Skeletal muscle satellite cell (primary cell): ENCODE data around the gene TSC22D3.

Experiments
- H3K27me3 ChIP-seq: 2 replicates; pipeline ENCODE4 v1.7.0; 2013; ENCODE audit warnings: low read length; ENCODE audit not compliant: control insufficient read depth, insufficient read depth
- H3K36me3 ChIP-seq: 2 replicates; pipeline ENCODE4 v1.7.0; 2013; ENCODE audit warnings: mild to moderate bottlenecking, control low read depth, low read length; ENCODE audit not compliant: insufficient read depth
- H3K4me1 ChIP-seq: 2 replicates; pipeline ENCODE4 v1.7.0; 2013; ENCODE audit warnings: low read length; ENCODE audit not compliant: control insufficient read depth, insufficient read depth
- H3K4me2 ChIP-seq: 2 replicates; pipeline ENCODE4 v1.7.0; 2013; ENCODE audit warnings: mild to moderate bottlenecking, low read length
- H3K4me3 ChIP-seq: 2 replicates; pipeline ENCODE4 v1.7.0; 2013; ENCODE audit warnings: low read length
- H3K9ac ChIP-seq: 2 replicates; pipeline ENCODE4 v1.7.0; 2013; ENCODE audit warnings: mild to moderate bottlenecking, low read depth, low read length, moderate library complexity
- H3K9me3 ChIP-seq: replicated peaks from 2 replicates; pipeline ENCODE4 v1.7.0; 2013; ENCODE audit warnings: mild to moderate bottlenecking, control low read depth, low read length

The TSC22D3 gene

DNA sequence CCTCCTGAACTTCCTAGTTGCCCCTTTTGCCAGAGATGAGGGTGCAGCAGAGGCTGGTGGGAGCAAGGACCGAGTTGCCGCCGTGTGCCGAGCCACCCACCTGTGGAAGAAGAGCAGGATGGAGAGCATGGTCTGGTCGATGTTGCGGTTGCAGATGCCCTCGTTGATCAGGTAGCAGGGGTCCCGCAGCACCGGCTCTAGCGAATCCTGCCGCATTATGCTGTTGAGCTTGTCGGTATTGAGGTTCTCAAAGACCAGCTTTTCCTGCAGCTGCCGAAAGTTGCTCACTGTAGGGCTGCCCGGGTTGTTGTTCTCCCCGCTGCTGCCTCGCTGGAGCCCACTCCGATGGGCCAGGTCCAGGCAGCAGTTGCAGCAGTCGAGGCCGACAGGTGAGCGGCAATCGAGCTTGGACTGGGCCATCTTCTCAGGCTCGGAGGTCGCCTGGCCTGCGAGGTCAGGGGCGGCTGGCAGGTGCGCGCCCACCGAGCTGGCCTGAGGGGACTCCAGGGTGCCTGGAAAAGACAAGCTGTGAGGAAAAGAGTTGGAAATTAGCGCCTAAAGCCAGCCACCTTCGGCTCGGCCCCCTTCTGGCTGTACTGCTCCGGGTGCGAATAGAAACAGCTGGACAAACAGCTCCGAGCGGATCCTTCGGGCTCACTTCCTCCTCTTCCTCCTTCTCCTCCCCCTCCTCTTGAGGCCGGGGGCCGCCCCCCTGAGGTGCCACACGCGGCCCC is 420 bp downstream of the TSC22D3 start:
- Histone ChIP-seq H3K4me1 (peaks cover 14% of the 10 kb centered on the region), H3K4me3 (peak overlapping the region; percentile 77), H3K36me3 (no peaks in the 10 kb centered on the region), H3K9ac (peak overlapping the region; percentile 85), H3K9me3 (no peaks in the 10 kb centered on the region), H3K27me3 (peaks cover 5% of the 10 kb centered on the region), H3K4me2 (peak overlapping the region; percentile 88)

DNA sequence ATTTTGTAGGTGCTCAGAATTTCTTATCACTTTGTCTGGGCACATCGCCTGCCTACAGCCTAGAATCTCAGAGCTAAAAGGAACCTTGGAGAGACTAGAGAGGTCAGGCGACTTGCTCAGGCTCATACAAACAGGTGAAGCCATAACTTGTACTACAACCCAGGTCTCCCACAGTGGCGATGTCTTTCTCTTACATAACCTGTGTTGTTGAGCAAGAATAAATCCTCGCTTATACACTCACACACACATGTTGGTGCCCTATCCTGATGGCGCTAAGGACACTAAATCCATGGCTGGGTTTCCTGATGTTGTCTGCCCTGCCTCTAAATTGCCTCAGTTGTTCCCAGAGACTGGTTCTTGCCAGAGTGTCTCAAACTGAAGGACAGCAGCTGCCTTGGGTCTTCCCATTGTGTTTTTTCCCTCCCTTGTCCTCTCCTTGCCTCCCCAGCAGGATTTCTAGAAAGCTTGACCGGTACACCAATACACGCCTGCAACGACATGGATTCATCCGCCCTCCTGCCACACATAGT is 1.6 kb downstream of the TSC22D3 start:
- Histone ChIP-seq H3K4me3 (peak overlapping the region; percentile 77), H3K9ac (no peak overlapping the region), H3K9me3 (no peaks in the 10 kb centered on the region), H3K4me1 (peaks cover 12% of the 10 kb centered on the region), H3K27me3 (peaks cover 5% of the 10 kb centered on the region), H3K36me3 (no peaks in the 10 kb centered on the region), H3K4me2 (peak overlapping the region; percentile 88)

- Histone ChIP-seq H3K36me3 (no peaks in the 10 kb centered on the region), H3K9me3 (no peaks in the 10 kb centered on the region), H3K4me2 (no peak overlapping the region), H3K4me1 (peaks cover 12% of the 10 kb centered on the region), H3K27me3 (peaks cover 5% of the 10 kb centered on the region), H3K9ac (no peak overlapping the region), H3K4me3 (no peak overlapping the region)
These were observed 2.4 kb downstream of the TSC22D3 start for GRCh38 chrX:107773206-107773605.

- Histone ChIP-seq H3K4me3 (no peak overlapping the region), H3K27me3 (peaks cover 8% of the 10 kb centered on the region), H3K9ac (no peak overlapping the region), H3K36me3 (no peaks in the 10 kb centered on the region), H3K9me3 (no peaks in the 10 kb centered on the region), H3K4me1 (peaks cover 11% of the 10 kb centered on the region), H3K4me2 (no peak overlapping the region)
These were observed 5.8 kb downstream of the TSC22D3 start for GRCh38 chrX:107769581-107770317.

DNA sequence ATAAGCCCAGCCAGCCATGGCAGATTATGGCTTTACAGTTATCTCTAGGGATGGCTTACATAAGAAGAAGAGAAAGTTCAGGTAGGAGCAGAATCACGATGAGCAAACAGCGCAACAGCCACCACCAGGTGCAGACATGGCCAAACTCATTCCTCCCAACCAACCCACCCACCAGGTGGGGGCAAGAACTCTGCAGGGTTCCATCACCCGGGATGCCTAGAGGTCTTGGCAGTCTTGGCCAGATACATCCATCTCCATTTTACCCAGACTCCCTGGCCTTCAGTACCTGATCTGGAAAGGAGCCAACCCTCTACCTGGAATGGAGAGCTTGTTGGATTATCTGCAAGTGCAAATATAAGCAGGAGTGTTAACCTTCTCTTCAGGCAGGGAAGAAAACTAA is 7.5 kb downstream of the TSC22D3 start:
- Histone ChIP-seq H3K36me3 (no peaks in the 10 kb centered on the region), H3K4me1 (peaks cover 7% of the 10 kb centered on the region), H3K9me3 (no peaks in the 10 kb centered on the region), H3K4me3 (no peak overlapping the region), H3K9ac (no peak overlapping the region), H3K4me2 (no peak overlapping the region), H3K27me3 (peaks cover 11% of the 10 kb centered on the region)

- no peaks in the 10 kb centered on the region for H3K36me3 ChIP-seq
- H3K27me3 ChIP-seq = peaks cover 12% of the 10 kb centered on the region
- no peak overlapping the region for H3K9ac ChIP-seq
- no peak overlapping the region for H3K4me2 ChIP-seq
- no peak overlapping the region for H3K4me3 ChIP-seq
- H3K9me3 ChIP-seq = no peaks in the 10 kb centered on the region
- H3K4me1 ChIP-seq = peaks cover 7% of the 10 kb centered on the region
These were observed 9.0 kb downstream of the TSC22D3 start for GRCh38 chrX:107766470-107767150.

DNA sequence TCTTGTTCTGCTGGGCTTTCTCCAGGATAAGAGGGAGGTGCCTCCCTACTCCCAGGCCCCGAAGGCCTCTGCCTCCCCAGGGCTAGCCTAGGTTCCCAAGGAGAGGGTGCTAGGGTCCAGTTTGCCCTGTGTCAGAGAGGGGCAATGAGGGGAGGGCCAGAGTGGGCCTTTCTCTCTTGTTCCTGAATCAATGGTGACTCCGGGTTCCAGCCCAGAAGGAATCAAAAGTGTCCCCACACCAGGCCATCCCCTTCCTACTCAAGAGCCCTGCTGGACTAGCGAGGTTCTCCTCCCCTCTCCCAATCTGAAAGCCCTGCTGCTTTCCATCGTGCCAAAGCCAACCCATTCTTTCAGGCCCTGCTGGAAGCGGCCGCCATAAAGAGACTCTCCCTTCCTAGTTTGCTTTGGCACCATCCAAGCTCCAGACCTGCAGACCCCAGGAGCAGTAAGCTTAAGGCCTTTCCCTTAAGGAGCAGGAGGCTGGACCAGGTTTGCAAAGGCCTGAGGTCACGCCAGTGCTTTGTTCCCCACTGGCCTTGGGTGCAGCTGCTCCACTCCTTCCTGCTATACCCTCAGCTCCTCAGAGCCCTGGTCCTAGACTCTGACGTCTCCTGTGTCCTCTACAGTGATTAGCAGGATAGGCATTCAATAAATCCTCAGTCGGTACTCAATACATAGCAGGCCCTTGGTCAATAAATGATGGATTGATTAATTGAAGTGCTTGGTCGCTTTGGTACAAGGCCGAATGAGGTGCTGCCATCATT is 10.6 kb downstream of the TSC22D3 start:
- Histone ChIP-seq H3K9ac (no peak overlapping the region), H3K27me3 (peaks cover 8% of the 10 kb centered on the region), H3K36me3 (no peaks in the 10 kb centered on the region), H3K4me1 (peaks cover 7% of the 10 kb centered on the region), H3K4me3 (no peak overlapping the region), H3K9me3 (no peaks in the 10 kb centered on the region), H3K4me2 (no peak overlapping the region)

- Histone ChIP-seq H3K4me1 (peaks cover 7% of the 10 kb centered on the region), H3K4me2 (no peak overlapping the region), H3K9me3 (no peaks in the 10 kb centered on the region)
These were observed 11.9 kb downstream of the TSC22D3 start for GRCh38 chrX:107763647-107764046.

GRCh38 chrX:107760304-107761077 is 15.1 kb downstream of the TSC22D3 start:
- Histone ChIP-seq H3K4me2 (no peak overlapping the region), H3K36me3 (no peaks in the 10 kb centered on the region), H3K4me1 (no peaks in the 10 kb centered on the region), H3K4me3 (no peak overlapping the region), H3K9me3 (no peaks in the 10 kb centered on the region), H3K27me3 (peaks cover 17% of the 10 kb centered on the region), H3K9ac (no peak overlapping the region)

More at GRCh38 chrX:107763647-107764046, 11.9 kb downstream of the TSC22D3 start:
- Histone ChIP-seq H3K4me3 (no peak overlapping the region), H3K36me3 (no peaks in the 10 kb centered on the region), H3K9ac (no peak overlapping the region), H3K27me3 (peaks cover 8% of the 10 kb centered on the region)

- Histone ChIP-seq H3K36me3 (no peaks in the 10 kb centered on the region), H3K4me1 (no peaks in the 10 kb centered on the region), H3K4me3 (no peak overlapping the region), H3K27me3 (peaks cover 14% of the 10 kb centered on the region), H3K4me2 (no peak overlapping the region), H3K9me3 (no peaks in the 10 kb centered on the region), H3K9ac (no peak overlapping the region)
These were observed 17.3 kb downstream of the TSC22D3 start for GRCh38 chrX:107758231-107758766.
